Endothelial cell of umbilical vein (primary cell): ENCODE measurements around the gene C17orf114.

Source experiments
- BruUV-seq: library from RNA; stranded (reverse); fragments of 400-500 nt; replicated peaks from 2 replicates; lab custom pipeline; 2021; lab: Mats Ljungman, UMichigan
- CTCF ChIA-PET: fragments of 300-600, 350-600 bp; sonication (Branson Sonifier 250); formaldehyde crosslinking; loops from one replicate; lab custom pipeline; 2021; ENCODE audit warnings: antibody characterized with exemption, inconsistent platforms; lab: Charles Lee
- POLR2A ChIA-PET: fragments of 300-600, 350-600 bp; sonication (Branson Sonifier 250); formaldehyde crosslinking; loops from one replicate; lab custom pipeline; 2021; ENCODE audit warnings: antibody characterized with exemption, inconsistent platforms; lab: Charles Lee
- DNase-seq: peaks from one replicate; pipeline ENCODE4 v3.0.0-alpha.2; 2011; ENCODE audit warnings: low read depth, low spot score
- FAIRE-seq: peaks from 2 replicates; lab custom pipeline; 2011; peaks lifted over from hg19 to GRCh38; lab: Jason Lieb, UNC
- H2AFZ ChIP-seq: 2 replicates; pipeline ENCODE4 v1.6.0; 2012; ENCODE audit warnings: low read depth, low read length, control low read depth, inconsistent platforms
- H3K27ac ChIP-seq: 2 replicates; pipeline ENCODE4 v1.5.1; 2011; ENCODE audit warnings: low read depth, mild to moderate bottlenecking, control low read depth, low read length, moderate library complexity; ENCODE audit not compliant: insufficient read depth
- H3K27me3 ChIP-seq, 2 experiments: 2 replicates each; pipeline versions ENCODE4 v1.6.0 to v1.6.1; 2011; ENCODE audit warnings: low read length in 2 of 2, mixed read lengths in 1 of 2; ENCODE audit not compliant: control insufficient read depth in 2 of 2, insufficient read depth in 2 of 2
- H3K36me3 ChIP-seq, 2 experiments: 2 replicates in 1 of 2; 3 replicates in 1 of 2; pipeline ENCODE4 v1.5.1; 2011; ENCODE audit warnings: low read length in 2 of 2, mild to moderate bottlenecking in 1 of 2, moderate library complexity in 1 of 2; ENCODE audit not compliant: control insufficient read depth in 2 of 2, insufficient read depth in 2 of 2; ENCODE audit errors: extremely low read depth in 1 of 2
- H3K4me1 ChIP-seq: 3 replicates; pipeline ENCODE4 v1.5.1; 2011; ENCODE audit warnings: mild to moderate bottlenecking, low read length; ENCODE audit not compliant: control insufficient read depth, insufficient read depth; ENCODE audit errors: extremely low read depth
- H3K4me2 ChIP-seq: 2 replicates; pipeline ENCODE4 v1.6.1; 2011; ENCODE audit warnings: low read length, control low read depth, mixed read lengths; ENCODE audit not compliant: insufficient read depth
- H3K4me3 ChIP-seq, 3 experiments: fragments of 200-600 bp in 1 of 3; sonication (generic), shearing (Covaris generic) in 1 of 3; replicated peaks in 1 of 3; 2 replicates each; pipeline ENCODE4 v1.5.1; 2011 to 2016; ENCODE audit warnings: control low read depth in 3 of 3, low read length in 3 of 3, mild to moderate bottlenecking in 2 of 3, inconsistent platforms in 1 of 3, low read depth in 1 of 3, moderate library complexity in 1 of 3; ENCODE audit not compliant: insufficient read depth in 1 of 3
- H3K79me2 ChIP-seq: 2 replicates; pipeline ENCODE4 v1.6.0; 2012; ENCODE audit warnings: low read length, inconsistent platforms; ENCODE audit not compliant: control insufficient read depth, insufficient read depth
- H3K9ac ChIP-seq: replicated peaks from 2 replicates; pipeline ENCODE3; 2011; ENCODE audit warnings: low read length, control low read depth; ENCODE audit not compliant: insufficient read depth; ENCODE audit errors: extremely low read depth
- H3K9me1 ChIP-seq: replicated peaks from 3 replicates; pipeline ENCODE4 v1.6.0; 2011; ENCODE audit warnings: mild to moderate bottlenecking, low read length; ENCODE audit not compliant: control insufficient read depth, insufficient read depth; ENCODE audit errors: extremely low read depth
- H3K9me3 ChIP-seq: replicated peaks from 2 replicates; pipeline ENCODE4 v1.5.1; 2012; ENCODE audit warnings: low read length, inconsistent platforms; ENCODE audit not compliant: control insufficient read depth, insufficient read depth
- H4K20me1 ChIP-seq: replicated peaks from 2 replicates; pipeline ENCODE3; 2011; ENCODE audit warnings: mild to moderate bottlenecking, low read length; ENCODE audit not compliant: control insufficient read depth, insufficient read depth; ENCODE audit errors: extremely low read depth
- EZH2 ChIP-seq: IDR thresholded peaks from 2 replicates; pipeline ENCODE4 v1.6.1; 2012; ENCODE audit warnings: borderline replicate concordance, low read depth, mild to moderate bottlenecking, moderate library complexity, low read length, inconsistent platforms; ENCODE audit not compliant: severe bottlenecking
- FOS ChIP-seq: IDR thresholded peaks from 2 replicates; pipeline ENCODE4 v1.6.1; 2011; ENCODE audit warnings: mild to moderate bottlenecking, low read length, moderate library complexity, borderline replicate concordance; ENCODE audit not compliant: insufficient read depth
- GATA2 ChIP-seq: IDR thresholded peaks from 2 replicates; pipeline ENCODE4 v1.7.0; 2011; ENCODE audit warnings: low read depth, mild to moderate bottlenecking, moderate library complexity, mixed read lengths, low read length; ENCODE audit not compliant: insufficient read length, insufficient read depth
- JUN ChIP-seq: IDR thresholded peaks from 2 replicates; pipeline ENCODE4 v1.6.1; 2011; ENCODE audit warnings: borderline replicate concordance, low read depth; ENCODE audit not compliant: insufficient read length, insufficient read depth
- MAX ChIP-seq: IDR thresholded peaks from 2 replicates; pipeline ENCODE4 v1.6.1; 2011; ENCODE audit not compliant: insufficient read depth, insufficient read length
- MYC ChIP-seq: IDR thresholded peaks from one replicate; pipeline ENCODE4 v1.6.1; 2011; ENCODE audit warnings: mild to moderate bottlenecking, low read depth, low read length
- POLR2A ChIP-seq: IDR thresholded peaks from 2 replicates; pipeline ENCODE4 v1.6.1; 2012; ENCODE audit warnings: low read depth, mild to moderate bottlenecking, control low read depth, low read length
- POLR2AphosphoS5 ChIP-seq: IDR thresholded peaks from 2 replicates; pipeline ENCODE4 v1.6.1; 2012; ENCODE audit warnings: low read depth, mild to moderate bottlenecking, control low read depth, low read length, moderate library complexity; ENCODE audit not compliant: insufficient read depth
- dilution Hi-C: fragments of 300-500 bp; cut with MboI; formaldehyde crosslinking; loops from one replicate; pipeline ENCODE4 v1.15.0; 2019; ENCODE audit warnings: low sequenced_read_pairs; ENCODE audit not compliant: extremely low pct_ligation_motif_present
- intact Hi-C: fragments of 100-400 bp; cut with micrococcal nuclease; formaldehyde crosslinking; loops from one replicate; pipeline ENCODE4 v1.10.0; 2022
- TF ChIP-seq, protein P1 (sequence below), 2 donors: IDR thresholded peaks; 1 replicate in 1 of 2; 2 replicates in 1 of 2; pipeline ENCODE4 v1.5.1; 2011; ENCODE audit warnings: low read length in 2 of 2, mild to moderate bottlenecking in 2 of 2, moderate library complexity in 2 of 2, control low read depth in 1 of 2, inconsistent platforms in 1 of 2, low read depth in 1 of 2; ENCODE audit not compliant: insufficient read depth in 1 of 2; ENCODE audit errors: extremely low read depth in 1 of 2

The C17orf114 gene

GRCh38 chr17:4768298-4768697, 33.8 kb downstream of the C17orf114 start:
- Histone ChIP-seq H3K9me3 (no peaks in the 10 kb centered on the region), H3K9me1 (no peaks in the 10 kb centered on the region), H3K36me3 (no peaks in the 10 kb centered on the region), H3K27me3 (peaks cover 4 to 6% of the 10 kb centered on the region in 2 experiments), H3K27ac (no peak overlapping the region), H3K4me2 (no peak overlapping the region), H3K4me1 (no peaks in the 10 kb centered on the region), H3K9ac (no peak overlapping the region), H3K79me2 (no peaks in the 10 kb centered on the region), H3K4me3 (no peak overlapping the region), H4K20me1 (no peaks in the 10 kb centered on the region), H2AFZ (no peak overlapping the region)
- POLR2A ChIA-PET, result no interaction called here
- no peak for TF ChIP-seq MAX
- no peak for TF ChIP-seq FOS
- no peak for TF ChIP-seq GATA2
- TF ChIP-seq, protein P1, sequence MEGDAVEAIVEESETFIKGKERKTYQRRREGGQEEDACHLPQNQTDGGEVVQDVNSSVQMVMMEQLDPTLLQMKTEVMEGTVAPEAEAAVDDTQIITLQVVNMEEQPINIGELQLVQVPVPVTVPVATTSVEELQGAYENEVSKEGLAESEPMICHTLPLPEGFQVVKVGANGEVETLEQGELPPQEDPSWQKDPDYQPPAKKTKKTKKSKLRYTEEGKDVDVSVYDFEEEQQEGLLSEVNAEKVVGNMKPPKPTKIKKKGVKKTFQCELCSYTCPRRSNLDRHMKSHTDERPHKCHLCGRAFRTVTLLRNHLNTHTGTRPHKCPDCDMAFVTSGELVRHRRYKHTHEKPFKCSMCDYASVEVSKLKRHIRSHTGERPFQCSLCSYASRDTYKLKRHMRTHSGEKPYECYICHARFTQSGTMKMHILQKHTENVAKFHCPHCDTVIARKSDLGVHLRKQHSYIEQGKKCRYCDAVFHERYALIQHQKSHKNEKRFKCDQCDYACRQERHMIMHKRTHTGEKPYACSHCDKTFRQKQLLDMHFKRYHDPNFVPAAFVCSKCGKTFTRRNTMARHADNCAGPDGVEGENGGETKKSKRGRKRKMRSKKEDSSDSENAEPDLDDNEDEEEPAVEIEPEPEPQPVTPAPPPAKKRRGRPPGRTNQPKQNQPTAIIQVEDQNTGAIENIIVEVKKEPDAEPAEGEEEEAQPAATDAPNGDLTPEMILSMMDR (IDR thresholded peaks at IDR 0.05; ENCODE audit: extremely low read depth in 1 of 2, insufficient read depth in 1 of 2, low read depth in 1 of 2, low read length in 2 of 2), result no peak
- no peak for TF ChIP-seq POLR2A
- TF ChIP-seq MYC, result no peak
- TF ChIP-seq EZH2, result no peak
- no peak for TF ChIP-seq JUN
- no peak for TF ChIP-seq POLR2AphosphoS5
- dilution Hi-C loops, result no loop called here
- DNase-seq (no peak), FAIRE-seq (no peak)
- CTCF ChIA-PET, result no interaction called here
- BruUV-seq, result no TSS peak
- intact Hi-C loops, result no loop called here
